Activated CD8-positive, alpha-beta memory T cell treated with anti-CD3 and anti-CD28 coated beads for 24 hours (primary cell): ENCODE data around the gene RAB2B.
A peak's percentile ranks its signal among the peaks of the same experiment; 100 is the strongest.
"Not testable (repeated sequence)": the region's sequence is repeated elsewhere in the genome, so short reads cannot be mapped to it uniquely, and the experiment has no call there.

Experiments used
- DNase-seq: peaks from one replicate; pipeline ENCODE4 v3.0.0-alpha.2; 2020

Gene RAB2B

DNA sequence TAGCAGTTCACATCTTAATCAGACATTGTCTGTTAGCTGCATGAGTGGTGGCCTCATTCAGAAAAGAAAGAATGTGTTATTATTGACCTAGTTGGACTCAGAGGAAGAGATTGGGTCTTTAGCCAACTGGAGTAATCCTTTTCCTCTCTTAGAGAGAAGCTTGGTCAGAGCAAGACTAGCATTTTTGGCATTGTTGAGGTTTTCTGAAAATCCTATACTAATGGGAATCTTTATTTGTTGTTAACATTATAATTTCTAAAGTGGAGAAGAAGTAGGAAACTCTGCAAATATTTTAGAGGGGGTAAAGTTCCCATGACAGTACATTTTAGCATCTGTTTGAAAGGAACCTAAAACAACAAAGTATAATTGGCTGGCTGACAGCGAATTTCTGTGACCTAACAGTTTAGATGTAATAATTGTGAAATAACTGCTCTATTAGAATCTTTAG is 9.9 kb upstream of the RAB2B start:
- DNase-seq: no peak

DNA sequence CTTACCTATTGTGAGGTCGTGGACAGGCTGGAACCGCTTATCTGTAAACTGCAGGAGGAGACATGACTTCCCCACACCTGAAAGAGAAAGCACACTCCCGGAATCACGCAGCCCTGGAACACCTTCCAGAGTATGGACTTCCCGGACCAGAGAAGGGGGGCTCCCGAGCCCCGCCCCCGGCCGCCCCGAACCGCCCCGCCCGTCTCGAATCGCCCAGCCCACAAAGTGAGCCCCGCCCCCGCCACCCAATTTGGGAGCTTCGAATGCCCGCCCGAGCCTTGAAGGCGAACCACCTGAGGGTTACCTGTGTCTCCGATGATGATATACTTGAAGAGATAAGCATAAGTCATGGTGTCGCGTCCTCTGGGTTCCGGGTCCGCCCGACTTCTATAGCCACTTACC is 235 bp downstream of the RAB2B start:
- DNase-seq: peak; percentile 93

DNA sequence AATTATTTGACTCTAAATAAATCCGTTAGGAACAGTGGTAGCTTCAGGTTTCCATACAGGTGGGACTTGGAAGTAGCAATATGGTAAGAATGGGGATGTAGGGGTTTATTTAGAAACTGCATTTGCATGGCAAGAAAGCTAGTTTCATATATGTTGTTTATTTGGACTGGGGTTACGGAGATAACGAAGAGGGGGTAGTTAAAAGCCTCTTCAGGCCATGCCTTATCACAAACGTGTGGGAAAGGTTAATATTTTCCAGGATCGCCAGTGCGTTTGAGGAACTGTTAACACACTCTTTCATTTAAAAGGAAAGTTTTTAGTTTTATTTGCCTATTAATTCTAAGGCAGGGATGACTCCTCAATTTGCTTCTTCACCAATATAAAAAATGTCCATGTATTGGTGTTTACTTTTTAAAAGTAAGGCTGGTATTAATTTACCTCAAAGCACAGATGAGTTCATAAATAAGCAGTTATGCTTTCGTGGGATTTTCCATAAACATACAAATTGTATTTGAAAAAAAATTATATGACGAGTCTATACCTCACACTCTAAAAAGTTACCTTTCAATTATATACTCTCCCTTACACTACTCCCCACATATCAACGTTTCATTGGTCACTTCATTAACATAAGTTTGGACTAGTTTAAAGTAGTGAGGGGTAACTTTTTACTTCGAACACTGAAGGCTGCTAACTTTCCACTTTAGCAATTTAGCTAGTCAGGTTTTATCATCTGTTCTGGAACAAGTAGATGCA is 814 bp downstream of the RAB2B start:
- no peak for DNase-seq

DNA sequence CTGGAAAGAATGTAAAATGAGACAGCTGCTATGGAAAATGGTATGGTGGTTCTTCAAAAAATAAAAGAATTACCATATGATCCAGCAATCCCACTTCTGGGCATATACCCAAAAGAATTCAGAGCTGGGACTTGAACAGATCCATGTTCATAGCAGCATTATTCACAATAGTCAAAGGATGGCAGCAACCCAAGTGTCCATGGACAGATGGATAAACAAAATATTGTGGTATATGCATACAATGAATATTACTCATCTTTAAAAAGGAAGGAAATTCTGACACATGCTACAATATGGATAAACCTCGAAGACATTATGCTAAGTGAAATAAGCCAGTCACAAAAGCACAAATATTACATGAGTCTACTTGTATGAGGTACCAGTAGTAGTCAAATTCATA is 9.1 kb downstream of the RAB2B start:
- DNase-seq: no peak

DNA sequence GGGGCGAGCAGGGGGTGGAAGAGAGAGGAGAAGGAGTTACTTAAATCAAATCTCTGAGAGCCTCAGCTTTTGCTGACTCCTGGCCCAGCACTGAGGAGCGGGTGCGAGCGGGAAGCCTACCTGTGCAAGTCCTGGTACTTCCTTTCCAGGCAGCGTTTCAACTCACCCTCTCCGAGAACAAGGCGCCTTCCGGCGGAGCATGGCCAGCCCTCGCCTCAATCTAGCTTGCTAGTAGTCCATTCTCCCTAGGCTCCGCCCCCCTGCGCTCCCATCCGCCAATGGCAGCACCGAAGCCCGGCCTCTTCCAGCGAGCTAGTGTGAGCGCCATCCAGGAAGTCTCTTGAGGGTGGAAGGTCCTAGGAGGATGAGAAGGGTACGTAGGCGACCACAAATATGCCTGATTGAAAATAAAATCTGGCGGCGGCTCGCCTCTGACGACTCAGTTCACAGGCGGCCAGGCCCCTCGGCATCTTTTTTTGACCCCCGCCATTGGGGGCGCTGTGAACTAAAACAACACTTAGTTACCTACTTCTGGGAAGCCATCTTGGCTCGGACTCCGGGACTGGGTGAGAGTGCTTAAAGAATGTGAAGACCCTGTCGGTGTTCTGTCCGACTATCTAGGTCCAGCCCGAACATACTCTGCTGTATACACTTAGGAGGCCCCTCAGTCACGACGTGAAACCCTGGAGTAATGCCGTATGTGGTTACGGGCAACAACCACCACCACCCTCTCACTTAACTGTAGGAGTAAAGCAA is 20.7 kb downstream of the RAB2B start, which contains the start of gene CHD8:
CHD8 (minus strand) TSS at position 212 of the 756 bp plus-strand sequence. CDS start 24,480 bp downstream, outside the sequence.
- DNase-seq: peak; percentile 99

DNA sequence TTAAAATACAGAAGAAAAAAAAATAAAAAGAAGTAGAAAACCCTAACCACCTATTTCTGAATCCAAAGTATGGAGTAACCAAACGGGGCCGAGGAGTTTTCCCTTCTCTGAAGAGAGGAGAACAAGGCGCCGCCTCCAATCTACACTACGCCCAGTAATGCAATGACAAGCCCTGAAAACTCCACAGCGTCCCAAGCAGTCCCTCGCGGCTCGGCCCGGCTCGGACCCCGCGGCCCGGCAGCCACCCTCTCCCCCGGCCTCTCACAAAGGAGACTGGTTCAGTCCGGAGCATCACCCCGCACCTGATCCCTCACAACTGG is 21.2 kb downstream of the RAB2B start:
- no peak for DNase-seq

DNA sequence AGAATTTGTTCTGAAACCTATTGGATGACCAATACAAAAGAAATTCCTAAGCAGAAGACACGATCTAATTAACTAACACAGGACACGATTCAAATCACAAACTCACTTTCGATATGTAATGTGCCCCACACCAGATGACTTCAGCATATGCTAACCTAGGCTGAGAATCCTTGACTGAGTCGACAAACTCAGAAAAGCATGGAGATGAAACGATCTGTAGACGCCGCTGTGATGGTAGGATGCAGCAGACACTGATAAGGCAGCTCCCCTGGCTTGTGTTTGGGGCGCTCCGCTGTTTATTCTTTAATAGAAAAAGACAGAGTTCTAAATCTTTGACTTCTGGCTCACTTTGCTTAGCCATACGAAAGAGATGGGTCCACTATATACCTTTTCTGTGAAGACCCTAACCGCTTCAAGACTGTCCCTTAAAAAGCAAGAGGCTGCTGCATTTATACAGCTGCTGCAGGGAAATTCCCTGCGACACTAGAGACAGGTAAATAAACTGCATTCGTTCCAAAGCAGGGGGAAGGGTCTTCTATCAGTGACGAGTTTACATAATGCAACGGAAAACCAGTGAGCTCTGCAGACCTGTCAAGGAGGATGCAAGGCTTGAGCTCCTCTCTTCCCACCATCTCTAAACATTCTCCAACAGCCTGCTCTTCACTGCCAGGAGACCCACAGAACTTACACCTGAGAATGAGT is 21.8 kb downstream of the RAB2B start:
- no peak for DNase-seq

DNA sequence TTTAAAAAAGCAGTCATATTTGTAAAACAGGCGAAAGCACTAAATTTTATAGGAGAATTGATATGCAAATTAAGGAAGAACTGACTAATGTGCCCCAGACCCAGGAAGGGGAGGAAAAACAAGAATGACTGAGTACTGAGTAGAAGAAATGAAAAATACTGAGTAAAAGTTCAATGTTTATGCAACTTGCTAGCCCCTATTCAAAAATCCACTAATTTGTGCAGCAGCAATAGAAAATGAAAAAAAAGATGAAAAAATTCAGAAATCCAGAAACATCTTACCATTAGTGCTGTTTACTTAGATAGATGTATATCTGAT is 26.9 kb downstream of the RAB2B start:
- no peak for DNase-seq

DNA sequence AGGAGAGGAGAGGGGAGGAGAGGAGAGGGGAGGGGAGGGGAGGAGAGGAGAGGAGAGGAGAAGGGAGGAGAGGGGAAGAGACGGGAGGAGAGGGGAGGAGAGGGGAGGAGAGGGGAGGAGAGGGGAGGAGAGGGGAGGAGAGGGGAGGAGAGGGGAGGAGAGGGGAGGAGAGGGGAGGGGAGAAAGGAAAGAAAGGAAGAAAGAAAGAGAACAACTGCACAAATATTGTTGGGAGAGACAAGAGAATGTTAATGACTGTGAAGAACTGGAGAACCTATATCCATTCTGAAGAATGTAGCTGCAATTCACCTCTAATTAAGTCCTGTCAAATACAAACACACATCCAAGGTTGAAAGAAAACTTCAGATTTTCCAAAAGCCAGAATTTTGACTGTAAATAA is 34.1 kb downstream of the RAB2B start:
- not testable (repeated sequence) for DNase-seq

DNA sequence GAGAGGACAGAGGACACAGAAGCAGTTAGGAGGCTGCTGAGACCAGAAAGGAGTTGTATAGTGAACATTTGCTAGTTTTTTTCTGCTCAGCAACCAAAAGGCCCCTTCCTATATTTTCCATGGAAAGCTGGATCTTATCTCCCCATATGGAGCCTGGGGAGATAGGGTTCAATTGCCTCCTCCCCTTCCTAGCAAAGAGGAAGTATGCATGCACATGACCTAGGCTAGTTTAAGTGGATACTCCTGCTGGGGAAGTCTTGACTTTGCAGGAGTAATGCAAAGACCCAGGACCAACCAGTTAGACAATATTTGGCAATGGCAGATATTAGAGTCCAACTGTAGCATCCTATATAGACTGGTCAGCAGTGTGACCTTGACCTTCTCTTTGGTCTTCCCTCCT is 35.9 kb downstream of the RAB2B start:
- DNase-seq: no peak

DNA sequence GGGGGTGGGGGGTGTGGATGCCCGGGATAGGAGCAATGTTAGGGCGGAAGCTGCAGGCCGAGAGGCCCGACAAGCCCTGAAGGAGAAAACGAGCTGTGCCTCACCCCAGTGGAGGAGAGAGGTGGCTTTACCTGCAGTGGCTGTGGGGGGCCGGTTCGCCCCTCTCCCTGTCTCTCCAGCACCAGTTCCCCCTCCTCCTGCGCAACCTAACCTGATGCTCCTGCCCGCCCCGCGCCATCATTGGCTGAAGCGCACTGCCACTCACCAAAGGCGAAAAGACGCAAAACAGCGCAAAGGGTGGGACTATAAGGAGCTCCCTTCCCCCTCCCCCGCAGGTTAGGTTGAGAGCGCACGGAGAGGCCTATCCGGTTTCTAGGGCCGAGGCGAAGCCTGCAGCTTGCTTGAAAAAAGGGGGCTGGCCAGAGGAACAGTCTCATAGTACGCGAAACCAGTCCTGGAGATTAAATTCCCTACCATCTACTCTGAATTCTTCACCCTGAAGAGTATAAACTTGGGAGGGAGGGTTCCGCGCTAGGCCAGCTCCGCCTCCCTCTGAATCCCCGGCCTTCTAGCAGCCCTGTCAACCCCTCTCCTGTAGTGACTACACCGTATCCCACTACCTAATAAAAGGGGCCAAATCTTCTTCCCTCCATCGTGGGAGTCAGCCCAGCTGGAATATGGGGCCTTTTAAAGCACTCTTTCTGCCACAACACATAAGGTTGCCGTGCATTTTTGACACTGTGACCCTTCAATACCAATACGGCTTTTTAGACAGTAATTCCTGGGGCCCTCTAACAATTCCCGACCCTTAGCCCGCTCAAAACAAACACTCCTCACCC is 39.5 kb downstream of the RAB2B start:
- peak; percentile 100 for DNase-seq

DNA sequence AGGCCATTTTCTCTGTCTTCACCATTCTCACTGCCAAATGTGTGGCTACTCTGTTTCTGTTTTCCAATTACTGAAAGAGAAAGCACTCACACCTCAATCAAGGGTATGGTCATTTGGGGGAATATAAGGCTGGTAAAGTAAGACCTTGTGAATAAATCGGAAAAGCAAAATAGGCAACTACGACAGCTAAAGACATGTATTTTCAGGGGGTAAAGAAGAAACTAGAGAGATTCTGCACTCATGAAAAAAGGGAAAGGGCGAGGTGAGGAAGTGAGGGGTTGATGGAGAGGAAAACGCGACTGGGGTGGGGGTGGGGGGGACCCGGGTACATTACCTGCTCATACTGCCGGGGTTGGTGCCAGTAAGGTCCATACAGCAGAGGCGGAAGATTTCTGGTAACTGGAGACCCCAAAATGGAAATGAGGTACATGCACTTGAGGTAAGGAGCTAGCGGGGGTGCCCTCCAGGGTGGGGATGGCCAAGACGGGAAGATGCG is 40.1 kb downstream of the RAB2B start:
- no peak for DNase-seq

DNA sequence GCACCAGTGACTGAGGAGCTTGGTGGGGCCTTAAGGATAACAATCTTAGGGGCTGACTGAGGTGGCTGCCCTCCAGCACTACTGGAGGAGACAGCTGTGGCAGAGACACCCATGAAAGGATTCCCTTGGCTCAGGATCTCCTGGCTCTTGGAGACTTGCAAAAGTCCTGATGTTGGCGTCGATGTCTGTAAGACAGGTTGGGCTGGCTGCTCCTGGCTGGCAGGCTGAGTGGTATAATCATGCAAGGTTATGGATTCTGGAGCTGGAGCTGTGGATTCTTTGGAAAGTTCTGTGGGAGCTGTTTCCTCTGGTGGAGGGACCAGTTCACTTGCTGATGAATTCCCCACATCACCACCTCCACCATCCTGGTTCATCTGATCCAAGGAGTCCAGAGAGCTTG is 45.6 kb downstream of the RAB2B start:
- DNase-seq: no peak

DNA sequence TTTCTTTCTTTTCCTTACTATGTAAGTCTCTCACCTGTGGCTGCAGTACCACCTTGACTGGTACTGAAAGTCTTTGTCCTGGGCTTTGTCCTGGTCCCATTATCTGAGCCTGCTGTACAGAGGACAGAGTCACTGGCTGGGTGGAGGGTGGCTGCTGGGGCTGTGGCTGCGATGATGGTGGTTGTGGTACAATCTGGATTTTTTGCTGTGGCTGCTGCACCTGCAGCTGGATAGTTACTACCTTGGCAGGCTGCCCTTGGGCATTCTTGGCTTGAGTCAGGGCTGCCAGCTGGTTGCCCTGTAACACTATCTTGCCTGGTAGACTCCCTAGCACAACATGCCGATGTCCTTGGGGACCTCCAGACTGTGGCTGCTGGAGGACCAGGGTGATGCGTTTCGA is 47.8 kb downstream of the RAB2B start:
- DNase-seq: no peak

DNA sequence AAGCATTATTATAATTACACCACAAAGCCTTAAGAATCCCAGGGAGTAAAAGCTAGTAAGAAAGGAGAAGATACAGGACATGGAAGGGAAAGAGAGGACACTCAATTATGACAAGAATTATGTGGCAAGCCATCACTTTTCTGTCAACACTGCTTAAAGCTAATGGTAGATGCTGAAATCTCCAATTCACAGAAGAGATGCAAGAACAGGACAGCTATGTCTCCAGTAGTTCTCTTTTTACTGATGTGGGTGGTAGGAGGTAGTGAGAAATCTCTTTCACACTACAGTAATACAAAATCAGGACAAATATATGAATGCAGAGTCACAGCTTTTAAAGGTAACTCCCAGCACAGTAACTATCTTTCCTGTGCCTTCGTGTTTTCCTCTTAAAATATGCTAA is 50.1 kb downstream of the RAB2B start:
- DNase-seq: no peak

DNA sequence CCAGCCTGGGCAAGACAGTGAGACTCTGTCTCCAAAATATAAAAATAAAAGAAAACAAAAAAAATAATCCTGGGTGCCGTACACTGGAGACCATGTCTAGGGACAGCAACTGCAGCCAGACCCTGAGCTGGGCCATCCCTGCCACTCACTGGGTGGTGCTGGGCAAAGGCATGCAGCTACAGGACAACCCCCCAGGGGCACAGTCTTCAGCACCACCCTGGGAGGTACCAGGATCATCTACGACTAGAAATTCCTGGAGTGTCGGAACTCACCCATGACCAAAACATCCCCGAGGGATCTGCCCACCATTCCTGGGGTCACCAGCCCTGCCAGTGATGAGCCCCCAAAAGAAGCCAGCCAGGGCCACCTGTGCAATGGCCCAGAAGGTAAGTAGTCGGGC is 57.2 kb downstream of the RAB2B start:
- DNase-seq: no peak

DNA sequence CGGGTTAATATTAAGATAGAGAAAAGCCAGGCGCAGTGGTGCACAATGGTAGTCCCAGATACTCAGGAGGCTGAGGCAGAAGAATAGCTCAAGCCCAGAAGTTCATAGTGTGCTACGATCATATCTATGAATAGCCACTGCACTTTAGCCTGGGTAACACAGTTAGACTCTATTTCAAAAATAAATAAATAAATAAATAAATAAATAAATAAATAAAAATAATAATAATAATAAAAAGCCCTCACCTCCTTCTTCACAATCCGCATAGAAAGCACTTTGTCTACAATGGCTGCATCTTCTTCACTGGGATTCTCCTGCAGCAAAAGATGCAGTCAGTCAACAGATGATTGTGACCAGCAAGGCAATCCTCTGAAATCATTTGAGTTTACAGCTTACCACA is 61.4 kb downstream of the RAB2B start:
- no peak for DNase-seq

DNA sequence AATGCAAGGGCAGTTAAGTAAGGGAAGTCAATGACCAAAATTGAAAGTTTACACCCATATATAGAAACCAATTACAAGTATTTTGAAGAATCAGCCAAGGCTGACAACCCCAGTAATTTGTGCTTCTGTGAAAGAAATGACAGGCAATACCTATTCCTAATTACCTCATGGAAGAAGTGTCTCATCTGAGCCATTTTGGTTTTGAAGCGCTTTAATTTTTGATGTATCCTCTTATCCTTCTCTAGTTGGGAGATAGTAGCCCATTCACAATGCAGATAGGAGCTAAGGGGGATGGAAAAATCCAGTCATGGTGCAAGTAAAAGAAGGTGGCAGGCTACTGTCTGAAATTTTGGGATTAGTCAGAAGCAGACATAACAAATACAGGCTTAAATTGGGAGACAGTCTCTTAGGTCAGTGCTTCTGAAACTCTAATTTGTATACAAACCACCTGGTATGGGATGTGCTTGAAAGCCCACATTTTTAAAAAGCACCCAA is 62.6 kb downstream of the RAB2B start:
- DNase-seq: no peak
